Spinal cord (tissue), 10 donors: ENCODE measurements around the gene STOX2. TPM values are rescaled to one million over a fixed set of nuclear protein-coding genes. Genes with fewer than 3 reads are reported as not detected.
"Not testable (repeated sequence)": the region's sequence is repeated elsewhere in the genome, so short reads cannot be mapped to it uniquely, and the experiment has no call there.

Experiments used
- DNase-seq, 6 donors: peaks; one replicate each; pipeline versions ENCODE4 v3.0.0 to v3.0.0-alpha.2; 2013 to 2015; ENCODE audit warnings: low spot score in 6 of 6, low read depth in 4 of 6
- H3K27ac ChIP-seq: one replicate; pipeline ENCODE4 v1.5.1; 2013; ENCODE audit warnings: low read depth, low read length, control low read depth
- H3K27me3 ChIP-seq: one replicate; pipeline ENCODE4 v1.6.1; 2013; ENCODE audit warnings: low read length; ENCODE audit not compliant: control insufficient read depth, insufficient read depth
- H3K36me3 ChIP-seq: one replicate; pipeline ENCODE4 v1.6.1; 2013; ENCODE audit warnings: low read length; ENCODE audit not compliant: control insufficient read depth, insufficient read depth
- H3K4me1 ChIP-seq: one replicate; pipeline ENCODE4 v1.6.1; 2013; ENCODE audit warnings: low read length; ENCODE audit not compliant: control insufficient read depth, insufficient read depth
- H3K4me3 ChIP-seq: one replicate; pipeline ENCODE4 v1.5.1; 2013; ENCODE audit warnings: low read depth, low read length, control low read depth
- H3K9me3 ChIP-seq: one replicate; pipeline ENCODE4 v1.6.1; 2013; ENCODE audit warnings: low read length; ENCODE audit not compliant: control insufficient read depth, insufficient read depth
- WGBS: methylation state at CpG from one replicate; pipeline ENCODE4 v1.1.5; 2013; ENCODE audit warnings: missing lambda C conversion rate; ENCODE audit not compliant: insufficient coverage; 5-methylcytosine and 5-hydroxymethylcytosine counted together
- polyA plus RNA-seq, 2 donors: library from polyadenylated mRNA; unstranded; fragments of 120-200 nt; gene quantifications; one replicate each; pipeline ENCODE4 v1.2.1, GENCODE V29; 2013; ENCODE audit not compliant: insufficient read length in 2 of 2
- total RNA-seq, 2 donors: library from RNA; depleted of rRNA in 1 of 2; stranded (reverse); fragments of 120-200 nt in 1 of 2; fragments of >200 nt in 1 of 2; gene quantifications; one replicate each; pipeline versions ENCODE4 v1.2.3 to v1.2.4, GENCODE V29; 2013 to 2014
- donor health status: healthy.

STOX2 gene
- total and polyA plus RNA-seq, 4 donors: 25.9 to 38.7 (median 31.0) TPM

- no peaks in the 10 kb centered on the region for H3K4me1 ChIP-seq
- H3K27ac ChIP-seq: no peak overlapping the region
- no peaks in the 10 kb centered on the region for H3K9me3 ChIP-seq
- no peak for DNase-seq
- no peaks in the 10 kb centered on the region for H3K27me3 ChIP-seq
- peaks cover 6% of the 10 kb centered on the region for H3K36me3 ChIP-seq
- 83% methylated on average over 12 of the region's 18 CpGs for WGBS
- H3K4me3 ChIP-seq: no peak overlapping the region
Measured at GRCh38 chr4:184028561-184029374, 123.7 kb downstream of the STOX2 start.

- H3K4me1 ChIP-seq: no peaks in the 10 kb centered on the region
- H3K27me3 ChIP-seq: no peaks in the 10 kb centered on the region
- no peak overlapping the region for H3K27ac ChIP-seq
- no peak for DNase-seq
- 84% methylated on average over 6 of the region's 11 CpGs for WGBS
- no peak overlapping the region for H3K4me3 ChIP-seq
- H3K36me3 ChIP-seq: peaks cover 9% of the 10 kb centered on the region
- no peaks in the 10 kb centered on the region for H3K9me3 ChIP-seq
Measured at GRCh38 chr4:184030036-184030435, 124.9 kb downstream of the STOX2 start.

GRCh38 chr4:184030764-184031163 is 125.7 kb downstream of the STOX2 start:
- H3K4me3 ChIP-seq: no peak overlapping the region
- H3K9me3 ChIP-seq: no peaks in the 10 kb centered on the region
- peaks cover 9% of the 10 kb centered on the region for H3K36me3 ChIP-seq
- H3K27ac ChIP-seq: no peak overlapping the region
- 100% methylated on average over 1 of the region's 1 CpG for WGBS
- H3K4me1 ChIP-seq: no peaks in the 10 kb centered on the region
- DNase-seq: no peak
- no peaks in the 10 kb centered on the region for H3K27me3 ChIP-seq

GRCh38 chr4:184032091-184032490 is 127.0 kb downstream of the STOX2 start:
- Histone ChIP-seq H3K27ac (no peak overlapping the region), H3K27me3 (no peaks in the 10 kb centered on the region), H3K9me3 (no peaks in the 10 kb centered on the region), H3K4me1 (no peaks in the 10 kb centered on the region), H3K4me3 (no peak overlapping the region), H3K36me3 (peaks cover 9% of the 10 kb centered on the region)
- DNase-seq: no peak
- 100% methylated on average over 1 of the region's 6 CpGs for WGBS

- DNase-seq: peak in 4 of 6 donors; percentile 3 to 68 (median 24)
- Histone ChIP-seq H3K36me3 (peaks cover 2% of the 10 kb centered on the region), H3K27ac (no peak overlapping the region), H3K27me3 (no peaks in the 10 kb centered on the region), H3K9me3 (peaks cover 3% of the 10 kb centered on the region), H3K4me3 (peak overlapping the region; percentile 22), H3K4me1 (peaks cover 11% of the 10 kb centered on the region)
- 13% methylated on average over 21 of the region's 22 CpGs for WGBS
Measured at GRCh38 chr4:184039963-184040383, 134.9 kb downstream of the STOX2 start.

GRCh38 chr4:184041156-184041555 is 136.0 kb downstream of the STOX2 start:
- WGBS: 93% methylated on average over 2 of the region's 10 CpGs
- no peak overlapping the region for H3K27ac ChIP-seq
- H3K4me1 ChIP-seq: peaks cover 11% of the 10 kb centered on the region
- H3K27me3 ChIP-seq: no peaks in the 10 kb centered on the region
- peaks cover 8% of the 10 kb centered on the region for H3K9me3 ChIP-seq
- no peak for DNase-seq
- peaks cover 2% of the 10 kb centered on the region for H3K36me3 ChIP-seq
- H3K4me3 ChIP-seq: no peak overlapping the region

GRCh38 chr4:184046148-184046547 is 141.0 kb downstream of the STOX2 start:
- WGBS: no CpG with 5 or more reads among the region's 1 CpG
- no peak overlapping the region for H3K27ac ChIP-seq
- no peaks in the 10 kb centered on the region for H3K4me1 ChIP-seq
- no peak for DNase-seq
- H3K4me3 ChIP-seq: no peak overlapping the region
- H3K27me3 ChIP-seq: no peaks in the 10 kb centered on the region
- H3K9me3 ChIP-seq: peaks cover 10% of the 10 kb centered on the region
- no peaks in the 10 kb centered on the region for H3K36me3 ChIP-seq

- H3K9me3 ChIP-seq, H3K27me3 ChIP-seq, H3K4me1 ChIP-seq, H3K36me3 ChIP-seq, DNase-seq, H3K27ac ChIP-seq, H3K4me3 ChIP-seq: not testable (repeated sequence)
- WGBS: 100% methylated on average over 1 of the region's 4 CpGs
Measured at GRCh38 chr4:184051262-184051661, 146.2 kb downstream of the STOX2 start.

- H3K4me3 ChIP-seq: no peak overlapping the region
- no peaks in the 10 kb centered on the region for H3K9me3 ChIP-seq
- no peaks in the 10 kb centered on the region for H3K36me3 ChIP-seq
- 92% methylated on average over 2 of the region's 2 CpGs for WGBS
- no peaks in the 10 kb centered on the region for H3K27me3 ChIP-seq
- H3K4me1 ChIP-seq: no peaks in the 10 kb centered on the region
- no peak for DNase-seq
- no peak overlapping the region for H3K27ac ChIP-seq
Measured at GRCh38 chr4:184052616-184053015, 147.5 kb downstream of the STOX2 start.

GRCh38 chr4:184053434-184053833 is 148.3 kb downstream of the STOX2 start:
- 60% methylated on average over 3 of the region's 5 CpGs for WGBS
- no peaks in the 10 kb centered on the region for H3K36me3 ChIP-seq
- H3K4me3 ChIP-seq: no peak overlapping the region
- no peaks in the 10 kb centered on the region for H3K27me3 ChIP-seq
- no peaks in the 10 kb centered on the region for H3K9me3 ChIP-seq
- H3K4me1 ChIP-seq: no peaks in the 10 kb centered on the region
- no peak overlapping the region for H3K27ac ChIP-seq
- DNase-seq: no peak
